Pericardium fibroblast (primary cell): ENCODE results near the gene CPXM1. TPM values are rescaled to one million over a fixed set of nuclear protein-coding genes. Genes with fewer than 3 reads are reported as not detected.

Experiments
- total RNA-seq: library from RNA; depleted of rRNA; stranded (reverse); fragments of >200 nt; gene quantifications from 2 replicates; pipeline ENCODE4 v1.2.3, GENCODE V29; 2015

Gene CPXM1
- 13.2 and 49.5 TPM in 2 replicates for total RNA-seq

GRCh38 chr20:2800521-2801285 lies at the start of gene CPXM1:
Gene CPXM1, minus strand, starts transcription at chr20:2800627. Its CDS starts 55 bp downstream, at chr20:2800572.

GRCh38 chr20:2840138-2840966 lies 39.9 kb upstream of the CPXM1 start, which contains the start of the genes PCED1A and VPS16:
Gene PCED1A, minus strand, starts transcription at chr20:2840655. Its CDS starts 743 bp downstream, at chr20:2839912.
Gene VPS16, plus strand, starts transcription at chr20:2840745. Its CDS starts 30 bp downstream, at chr20:2840775.

GRCh38 chr20:2816030-2816582 lies 15.7 kb upstream of the CPXM1 start, which contains the start of gene TMEM239:
Gene TMEM239, plus strand, starts transcription at chr20:2816364. Its CDS starts 191 bp downstream, at chr20:2816555.

GRCh38 chr20:2814587-2815051 lies 14.2 kb upstream of the CPXM1 start, which contains the start of gene C20orf141:
Gene C20orf141, plus strand, starts transcription at chr20:2814987. Its CDS starts 198 bp downstream, at chr20:2815185.

Other genes with a start within 250 kb of the CPXM1 start
- 81.6 and 99.5 TPM in 2 replicates for gene NOP56, start 148.0 kb downstream of the CPXM1 start, total RNA-seq
- 70.8 and 86.9 TPM in 2 replicates for gene IDH3B, start 136.4 kb downstream of the CPXM1 start, total RNA-seq
- gene EBF4, start 107.8 kb downstream of the CPXM1 start, total RNA-seq, result 1.7 and 2.1 TPM in 2 replicates
- gene C20orf141, start 14.4 kb upstream of the CPXM1 start, total RNA-seq, result 0.47 TPM in 1 of 2 replicates, not detected in the other
- not detected in 2 replicates for gene TMEM239, start 15.7 kb upstream of the CPXM1 start, total RNA-seq
- gene PCED1A, start 40.0 kb upstream of the CPXM1 start, total RNA-seq, result 41.4 and 45.3 TPM in 2 replicates
- 25.5 and 45.9 TPM in 2 replicates for gene VPS16, start 40.1 kb upstream of the CPXM1 start, total RNA-seq
- 32.8 and 37.6 TPM in 2 replicates for gene PTPRA, start 72.9 kb upstream of the CPXM1 start, total RNA-seq
- gene GNRH2, start 243.0 kb upstream of the CPXM1 start, total RNA-seq, result not detected in 2 replicates
- gene MRPS26, start 245.4 kb upstream of the CPXM1 start, total RNA-seq, result 43.1 and 59.0 TPM in 2 replicates